ENCODE data around the gene SNAI3. TPM values are rescaled to one million over a fixed set of nuclear protein-coding genes. Genes with fewer than 3 reads are reported as not detected.

SNAI3 gene
- total and polyA plus RNA-seq, 2 of the 8 experiments (the other 6 are each of a cell fraction or from before 2014, with no cell fraction given) = 8.5 to 13.3 TPM

DNA sequence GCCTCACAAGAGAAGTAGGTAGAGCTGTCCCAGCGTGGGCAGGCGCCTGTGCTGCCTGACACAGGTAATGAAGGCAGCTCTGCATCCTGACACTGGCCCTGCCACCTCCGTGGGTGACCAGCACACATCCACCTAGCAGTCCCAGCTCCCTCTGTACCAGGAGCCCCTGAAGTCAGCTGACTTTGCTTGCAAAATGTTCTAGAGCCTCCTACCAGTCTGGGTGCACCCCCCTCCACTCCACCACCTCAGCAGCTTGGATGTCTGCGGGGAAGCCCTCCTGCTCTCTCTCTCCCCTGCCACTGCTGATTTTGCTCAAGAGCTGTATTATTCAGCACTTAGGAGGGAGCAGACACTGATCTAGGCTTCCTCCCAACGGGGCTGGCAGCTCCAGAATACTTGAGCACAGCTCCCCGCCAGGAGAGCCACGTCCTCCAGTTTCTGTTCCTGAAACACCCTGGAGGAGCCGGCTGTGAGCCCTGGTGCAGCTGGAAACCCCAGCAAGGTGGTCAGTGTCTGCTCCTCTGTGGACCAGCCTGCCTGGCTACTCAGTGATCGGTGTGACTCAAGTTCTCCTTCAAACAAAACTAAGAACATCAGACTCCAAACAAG is 18.9 kb upstream of the SNAI3 start:
- no peaks in the 10 kb centered on the region for H3K9me3 ChIP-seq (ENCODE audit: insufficient read depth in 2 of 2, low read depth in 1 of 2, low read length in 1 of 2)
- peaks cover 1 to 4% of the 10 kb centered on the region in 2 experiments for H4K20me1 ChIP-seq (replicated peaks in 1 of 2; ENCODE audit: control insufficient read depth in 1 of 2, insufficient read depth in 2 of 2, low read length in 2 of 2)
- CTCF ChIA-PET (ENCODE audit: partially characterized antibody) = interaction anchor here (0.6 to 3.3 kb wide), 11 partner anchors 10 to 996 kb away, joined by 3 to 14 read pairs (median 3); no protein-coding TSS in a partner anchor
- peak overlapping the region in 3 of 4 experiments; percentile 42 to 94 (median 55); a peak in 3 of 7 replicates for H3K9ac ChIP-seq (replicated peaks in 1 of 4; ENCODE audit: extremely low read depth in 1 of 4, low read depth in 3 of 4, low read length in 3 of 4)
- H2BK12ac ChIP-seq (ENCODE audit: low read depth, low read length) = no peak overlapping the region
- no peak overlapping the region for H4K5ac ChIP-seq (ENCODE audit: insufficient read length, low read depth, low read length)
- WGBS, 2 experiments (ENCODE audit: extremely low coverage in 1 of 2, insufficient coverage in 1 of 2, insufficient read length in 1 of 2, insufficient replicate concordance in 2 of 2, low coverage in 1 of 2, low lambda C conversion rate in 2 of 2, missing lambda C conversion rate in 1 of 2) = 69% methylated on average over 9 of the region's 9 CpGs; no CpG with 5 or more reads in 1 of the 2 experiments
- no peak overlapping the region for H2BK15ac ChIP-seq (ENCODE audit: low read length)
- no peak overlapping the region for H3K27ac ChIP-seq (ENCODE audit: low read depth, low read length)
- DNase-seq (ENCODE audit: low read depth in 1 of 2, low spot score in 2 of 2) (no peak), FAIRE-seq (no peak)
- peak overlapping the region; percentile 69 to 98 for H3K4me2 ChIP-seq (ENCODE audit: insufficient read depth in 1 of 2, low read depth in 2 of 2, low read length in 2 of 2)
- H2BK5ac ChIP-seq (ENCODE audit: low read depth, low read length) = no peak overlapping the region
- no peak overlapping the region for H4K91ac ChIP-seq (replicated peaks; ENCODE audit: insufficient read length, low read length)
- peak overlapping the region; percentile 86 to 100 (median 92) for H3K4me3 ChIP-seq (ENCODE audit: extremely low read depth in 1 of 4, insufficient read depth in 2 of 4, low read depth in 3 of 4, low read length in 4 of 4)
- H2AFZ ChIP-seq (ENCODE audit: low read length) = no peak overlapping the region
- H3K27me3 ChIP-seq (replicated peaks in 1 of 4; ENCODE audit: control insufficient read depth in 3 of 4, extremely low read depth in 1 of 4, insufficient read depth in 3 of 4, low read length in 3 of 4) = no peaks in the 10 kb centered on the region
- no peak overlapping the region for H3K23ac ChIP-seq (ENCODE audit: insufficient read length)
- H3K56ac ChIP-seq (replicated peaks; ENCODE audit: insufficient read length, low read depth, low read length) = no peak overlapping the region
- H3K79me2 ChIP-seq (ENCODE audit: control insufficient read depth in 1 of 2, insufficient read depth in 2 of 2, low read length in 2 of 2) = peaks cover 0 to 39% of the 10 kb centered on the region in 2 experiments; a peak in 2 of 4 replicates
- peaks cover 0 to 6% (median 3%) of the 10 kb centered on the region in 4 experiments; a peak in 4 of 7 replicates for H3K4me1 ChIP-seq (replicated peaks in 1 of 4; ENCODE audit: control insufficient read depth in 3 of 4, insufficient read depth in 4 of 4, low read length in 3 of 4)
- POLR2A ChIA-PET (ENCODE audit: partially characterized antibody) = interaction anchor here (0.8 to 2.3 kb wide), 4 partner anchors 10 to 96 kb away, joined by 3 to 8 read pairs (median 6); partner anchors contain the start of gene SNAI3
- H3K36me3 ChIP-seq (ENCODE audit: control insufficient read depth in 2 of 4, insufficient read depth in 4 of 4, low read length in 3 of 4) = peaks cover 0 to 3% (median 0%) of the 10 kb centered on the region in 4 experiments; a peak in 1 of 8 replicates
- H4K8ac ChIP-seq (ENCODE audit: extremely low read depth, insufficient read depth, low read length) = peak overlapping the region; percentile 72; the same call in 1 of the 2 replicates
- H3K18ac ChIP-seq (ENCODE audit: extremely low read depth, low read length) = no peak overlapping the region
- H2AK5ac ChIP-seq (ENCODE audit: low read depth, low read length) = no peak overlapping the region
- TF ChIP-seq BRCA1 (IDR thresholded peaks at IDR 0.05; ENCODE audit: low read depth, low read length) = no peak
- TF ChIP-seq SP4 (IDR thresholded peaks at IDR 0.05; ENCODE audit: low read length) = no peak
- no peak overlapping the region for H3K4ac ChIP-seq (replicated peaks; ENCODE audit: insufficient read length, low read depth, low read length)
- no peak overlapping the region for H2BK120ac ChIP-seq (replicated peaks; ENCODE audit: low read depth, low read length)
- H3K23me2 ChIP-seq (ENCODE audit: low read depth, low read length) = peaks cover 15% of the 10 kb centered on the region; the same call in 1 of the 2 replicates
- H2BK20ac ChIP-seq (ENCODE audit: low read length) = no peak overlapping the region
- no peak overlapping the region for H3K14ac ChIP-seq (ENCODE audit: insufficient read length)
- peaks cover 12% of the 10 kb centered on the region for H3K79me1 ChIP-seq (ENCODE audit: low read depth, low read length)

All from H1 (cell line).